ENCODE results near the gene BUD23. TPM values are rescaled to one million over a fixed set of nuclear protein-coding genes. Genes with fewer than 3 reads are reported as not detected.

BUD23 gene
- total RNA-seq, 1 donor from 2014 or later = 81.1 TPM

GRCh38 chr7:73690646-73691045 lies 7.2 kb downstream of the BUD23 start:
- intact Hi-C loops (cut with DNase I) = no loop called here
- peak; percentile 8 for DNase-seq (ENCODE audit: missing footprints)

DNA sequence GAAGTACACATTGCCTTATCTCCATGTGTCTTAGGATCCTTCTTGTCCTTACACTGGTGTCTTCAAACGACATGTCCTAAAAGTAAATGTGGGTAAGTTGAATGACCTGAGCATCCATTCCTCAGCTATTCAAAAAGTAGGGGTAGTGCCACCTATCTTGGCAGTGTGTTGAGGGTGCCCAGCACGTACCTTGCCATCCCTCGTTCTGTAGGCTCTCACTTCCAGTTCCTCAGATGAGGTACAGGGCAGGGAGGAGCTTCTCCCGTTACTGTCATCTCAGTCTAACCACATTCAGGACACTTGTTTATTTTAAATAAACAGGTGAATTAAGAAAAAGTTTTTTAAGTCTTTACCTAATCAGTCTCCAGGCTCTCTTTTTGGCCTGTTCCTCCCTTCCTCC lies 13.0 kb downstream of the BUD23 start:
- intact Hi-C loops (cut with DNase I) = no loop called here

More at GRCh38 chr7:73690646-73691045, 7.2 kb downstream of the BUD23 start:
- ATAC-seq = no peak

GRCh38 chr7:73698410-73698809 lies 15.0 kb downstream of the BUD23 start:
- ATAC-seq = no peak
- intact Hi-C loops (cut with DNase I) = no loop called here
- DNase-seq (ENCODE audit: missing footprints) = peak; percentile 18

More for the DNA sequence above, 13.0 kb downstream of the BUD23 start:
- DNase-seq (ENCODE audit: missing footprints) (no peak), ATAC-seq (no peak)

- ATAC-seq (no peak), DNase-seq (ENCODE audit: missing footprints) (peak; percentile 51)
- intact Hi-C loops (cut with DNase I) = no loop called here
These were observed 16.1 kb downstream of the BUD23 start for GRCh38 chr7:73699370-73700068.

- intact Hi-C loops (cut with DNase I) = no loop called here
- ATAC-seq (no peak), DNase-seq (ENCODE audit: missing footprints) (peak; percentile 31)
These were observed 16.6 kb downstream of the BUD23 start for GRCh38 chr7:73700069-73700423.

DNA sequence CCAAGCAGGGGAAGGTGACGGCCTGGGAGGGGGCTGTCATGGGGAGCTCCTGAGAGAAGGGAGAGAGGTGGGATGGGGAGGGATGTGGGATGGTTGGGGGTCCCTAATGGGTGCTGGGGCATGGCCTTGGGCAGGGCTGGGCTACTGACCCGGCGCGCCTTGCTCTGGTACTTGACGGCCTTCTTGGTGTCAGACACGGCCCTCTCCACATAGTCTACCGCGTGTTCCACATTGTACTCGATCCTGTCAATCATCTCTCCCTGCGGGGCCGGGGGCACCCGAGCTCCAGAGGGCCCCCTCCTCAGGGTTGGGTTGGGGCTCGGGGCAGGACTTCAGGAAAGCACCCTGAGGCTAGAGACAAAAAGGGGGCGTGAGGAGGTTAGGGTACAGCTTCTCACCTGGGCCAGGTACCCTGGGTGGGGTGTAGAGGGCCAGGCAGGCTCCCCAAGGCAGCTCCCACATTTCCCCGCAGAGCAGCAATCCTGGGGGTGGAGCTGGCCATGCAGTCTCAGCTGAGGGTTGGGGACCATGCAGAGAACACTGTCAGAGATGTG lies 17.3 kb downstream of the BUD23 start:
- ATAC-seq = no peak
- peak; percentile 52 for DNase-seq (ENCODE audit: missing footprints)
- intact Hi-C loops (cut with DNase I) = no loop called here

- ATAC-seq = no peak
- DNase-seq (ENCODE audit: missing footprints) = peak; percentile 68
- intact Hi-C loops (cut with DNase I) = no loop called here
These were observed 18.1 kb downstream of the BUD23 start for GRCh38 chr7:73701357-73701995.

DNA sequence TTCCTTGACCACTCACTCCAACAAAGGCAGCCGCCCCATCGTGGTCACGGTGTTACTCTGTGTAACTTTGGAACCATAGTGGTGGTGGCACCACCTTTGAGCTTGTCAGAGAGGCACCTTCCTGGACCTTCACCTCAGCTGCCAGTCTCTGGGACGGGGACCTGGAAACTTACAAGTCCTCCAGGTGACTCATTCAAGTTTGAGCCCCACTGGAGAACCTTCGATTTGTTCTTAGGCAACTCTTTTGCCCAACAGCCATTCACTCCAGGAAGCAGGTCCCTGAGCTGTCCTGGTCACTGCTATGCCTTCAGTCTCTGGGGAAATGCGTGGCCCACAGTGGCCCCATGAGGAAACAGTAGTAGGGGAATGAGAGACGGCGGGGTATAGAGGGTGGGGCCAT lies 18.8 kb downstream of the BUD23 start:
- no peak for ATAC-seq
- intact Hi-C loops (cut with DNase I) = no loop called here
- DNase-seq (ENCODE audit: missing footprints) = no peak

GRCh38 chr7:73702665-73703064 lies 19.3 kb downstream of the BUD23 start:
- peak; percentile 45 for DNase-seq (ENCODE audit: missing footprints)
- ATAC-seq = no peak
- intact Hi-C loops (cut with DNase I) = no loop called here

- intact Hi-C loops (cut with DNase I) = no loop called here
- DNase-seq (ENCODE audit: missing footprints) (no peak), ATAC-seq (no peak)
These were observed 19.8 kb downstream of the BUD23 start for GRCh38 chr7:73703225-73703624.

DNA sequence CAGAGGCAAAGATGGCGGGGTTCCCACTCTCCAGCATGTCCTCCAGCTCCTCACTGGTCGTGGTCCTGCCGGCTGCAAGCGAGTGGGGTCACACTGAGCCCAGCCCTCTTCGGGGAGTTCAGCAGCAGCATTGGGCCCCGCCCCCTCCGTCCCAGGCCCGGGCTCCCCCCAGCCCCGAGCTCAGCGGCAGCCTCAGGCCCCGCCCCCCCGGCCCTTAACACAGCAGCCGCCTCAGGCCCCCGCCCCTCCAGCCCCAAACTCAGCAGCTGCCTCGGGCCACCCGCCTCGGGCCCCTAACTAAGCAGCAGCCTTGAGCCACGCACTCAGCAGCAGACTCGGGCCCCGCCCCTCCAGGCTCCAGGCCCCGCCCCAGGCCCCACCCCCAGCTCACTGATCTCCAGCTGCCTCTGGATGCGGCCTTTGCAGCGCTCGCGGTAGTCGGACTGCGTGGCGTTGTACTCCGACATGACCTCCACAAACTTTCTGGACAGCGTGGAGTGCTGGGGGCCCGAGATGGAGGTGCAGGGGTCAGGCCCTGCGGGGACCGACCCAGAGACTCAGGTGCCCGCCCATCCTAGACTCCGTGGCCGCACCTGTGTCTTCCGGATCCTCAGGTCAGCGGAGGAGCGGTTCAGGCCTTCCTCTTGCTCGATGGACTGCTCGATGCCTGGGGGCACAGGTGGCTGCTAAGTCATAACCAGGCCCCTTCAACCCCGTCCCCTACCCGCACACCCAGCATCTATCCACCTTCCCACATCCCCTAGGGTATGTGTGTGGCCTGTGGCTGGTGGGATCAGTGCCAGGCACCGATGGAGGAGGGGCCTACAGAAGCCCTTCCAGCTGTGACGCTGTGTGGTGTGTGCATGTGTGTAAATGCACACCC lies 20.6 kb downstream of the BUD23 start:
- DNase-seq (ENCODE audit: missing footprints) (peak; percentile 68), ATAC-seq (peak; percentile 49)
- intact Hi-C loops (cut with DNase I) = no loop called here

GRCh38 chr7:73704640-73705550 lies 21.5 kb downstream of the BUD23 start:
- ATAC-seq (no peak), DNase-seq (ENCODE audit: missing footprints) (peak; percentile 60)
- intact Hi-C loops (cut with DNase I) = no loop called here

- no peak for ATAC-seq
- DNase-seq (ENCODE audit: missing footprints) = peak; percentile 1
- intact Hi-C loops (cut with DNase I) = no loop called here
These were observed 22.1 kb downstream of the BUD23 start for GRCh38 chr7:73705551-73705920.

DNA sequence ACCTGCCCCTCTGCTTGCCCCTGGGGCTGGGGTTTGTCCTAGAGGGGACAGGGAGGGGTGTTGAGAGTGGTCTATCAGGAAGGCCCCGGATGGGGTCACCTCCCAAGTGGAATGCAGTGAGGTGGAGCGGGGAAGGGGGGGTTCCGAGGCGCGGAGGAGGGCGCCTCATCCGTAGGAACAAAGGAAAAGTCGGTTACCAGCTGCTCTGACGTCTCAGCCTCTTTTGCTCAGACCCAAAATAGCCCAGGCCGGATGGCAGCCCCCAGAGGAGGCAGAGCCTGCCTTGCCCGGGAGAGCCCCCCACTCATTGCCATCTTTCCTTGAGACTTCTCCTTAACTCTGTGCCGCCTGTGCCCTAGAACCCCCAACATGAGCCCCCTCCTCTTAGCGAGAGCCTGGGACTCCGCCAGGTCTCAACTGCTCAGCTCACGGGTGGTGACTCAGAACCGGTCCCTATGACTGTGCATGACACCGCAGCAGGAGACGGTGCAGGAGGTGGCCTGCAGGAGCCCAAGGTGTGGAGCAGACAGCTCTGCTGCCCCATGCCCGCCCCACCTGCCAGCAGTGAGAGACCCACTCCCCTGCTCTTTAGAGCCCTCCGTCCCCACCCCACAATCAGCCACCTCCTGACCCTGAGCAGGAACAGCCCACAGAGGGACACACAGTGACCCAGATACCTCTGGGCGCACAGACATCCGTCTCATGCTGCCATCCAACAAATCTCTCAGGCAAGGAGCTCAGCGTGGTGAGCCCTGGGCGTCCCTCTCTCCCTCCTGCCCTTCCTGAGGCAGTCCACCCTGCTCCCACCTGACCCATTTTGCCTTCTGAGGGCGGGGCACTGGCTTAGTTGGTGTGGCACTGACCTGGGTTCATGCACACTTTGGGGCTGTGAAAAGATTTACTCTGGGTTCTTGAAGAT lies 23.0 kb downstream of the BUD23 start:
- intact Hi-C loops (cut with DNase I) = no loop called here
- ATAC-seq (no peak), DNase-seq (ENCODE audit: missing footprints) (peak; percentile 50)

GRCh38 chr7:73707045-73707631 lies 23.7 kb downstream of the BUD23 start:
- intact Hi-C loops (cut with DNase I) = no loop called here
- peak; percentile 21 for ATAC-seq

GRCh38 chr7:73708961-73709549 lies 25.7 kb downstream of the BUD23 start:
- DNase-seq (ENCODE audit: missing footprints) = peak; percentile 57
- no peak for ATAC-seq
- intact Hi-C loops (cut with DNase I) = no loop called here

More at GRCh38 chr7:73707045-73707631, 23.7 kb downstream of the BUD23 start:
- peak; percentile 85 for DNase-seq (ENCODE audit: missing footprints)

- intact Hi-C loops (cut with DNase I) = no loop called here
- no peak for ATAC-seq
- DNase-seq (ENCODE audit: missing footprints) = no peak
These were observed 29.4 kb downstream of the BUD23 start for GRCh38 chr7:73712773-73713172.
